ENCODE data around the gene BDKRB2. TPM values are rescaled to one million over a fixed set of nuclear protein-coding genes. Genes with fewer than 3 reads are reported as not detected.

Gene BDKRB2
- total RNA-seq, 1 experiment from 2014 or later: 0.05 TPM

DNA sequence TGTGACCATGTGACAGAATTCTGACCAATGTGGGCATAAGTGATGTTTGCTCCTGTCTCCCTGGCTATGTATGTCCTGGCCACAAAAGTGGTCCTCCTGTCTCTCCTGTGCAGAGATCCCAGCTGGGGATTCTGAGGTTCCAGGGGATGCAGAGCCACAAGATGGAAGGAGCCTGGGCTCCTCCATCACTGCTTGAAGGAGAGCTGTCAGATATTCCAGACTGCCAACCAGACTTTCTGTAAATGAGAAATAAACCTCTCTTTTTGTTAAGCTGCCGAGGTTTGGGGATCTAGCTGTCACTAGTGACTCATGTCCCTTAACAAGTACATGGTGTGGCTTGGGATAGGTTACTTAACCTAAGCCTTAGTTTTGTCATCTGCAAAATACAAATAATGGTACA lies 73.3 kb downstream of the BDKRB2 start:
- Histone ChIP-seq H3K4me3 (ENCODE audit: low read depth in 2 of 2, low read length in 2 of 2) (no peak overlapping the region), H3K27me3 (ENCODE audit: control insufficient read depth, insufficient read depth, low read length) (no peaks in the 10 kb centered on the region), H3K4me1 (ENCODE audit: control insufficient read depth, insufficient read depth, low read length) (no peaks in the 10 kb centered on the region), H3K9me3 (ENCODE audit: control insufficient read depth, insufficient read depth, low read depth, low read length) (no peaks in the 10 kb centered on the region), H3K27ac (ENCODE audit: low read length) (no peak overlapping the region), H3K36me3 (ENCODE audit: control insufficient read depth, insufficient read depth, low read length) (no peaks in the 10 kb centered on the region)
- no TSS peak for BruUV-seq (replicated peaks)
- in situ Hi-C loops (cut with HindIII; ENCODE audit: low pct_unique_long_range_greater_than_20kb, low sequenced_read_pairs) (no loop called here), intact Hi-C loops (cut with micrococcal nuclease; ENCODE audit: unreplicated experiment) (loop anchor here (10.0 kb wide), 1 partner anchor 283 kb away; no protein-coding TSS in a partner anchor)
- ATAC-seq (no peak), DNase-seq (ENCODE audit: low read depth, low spot score) (no peak)
- TF ChIP-seq SIN3A (IDR thresholded peaks at IDR 0.05; ENCODE audit: borderline replicate concordance, insufficient read depth, low read depth, low read length) (no peak), POLR2AphosphoS5 (IDR thresholded peaks at IDR 0.05; ENCODE audit: low read depth, low read length) (no peak), TCF7L2 (IDR thresholded peaks at IDR 0.05; ENCODE audit: low read depth, low read length) (no peak)
- TF ChIP-seq, protein P1, sequence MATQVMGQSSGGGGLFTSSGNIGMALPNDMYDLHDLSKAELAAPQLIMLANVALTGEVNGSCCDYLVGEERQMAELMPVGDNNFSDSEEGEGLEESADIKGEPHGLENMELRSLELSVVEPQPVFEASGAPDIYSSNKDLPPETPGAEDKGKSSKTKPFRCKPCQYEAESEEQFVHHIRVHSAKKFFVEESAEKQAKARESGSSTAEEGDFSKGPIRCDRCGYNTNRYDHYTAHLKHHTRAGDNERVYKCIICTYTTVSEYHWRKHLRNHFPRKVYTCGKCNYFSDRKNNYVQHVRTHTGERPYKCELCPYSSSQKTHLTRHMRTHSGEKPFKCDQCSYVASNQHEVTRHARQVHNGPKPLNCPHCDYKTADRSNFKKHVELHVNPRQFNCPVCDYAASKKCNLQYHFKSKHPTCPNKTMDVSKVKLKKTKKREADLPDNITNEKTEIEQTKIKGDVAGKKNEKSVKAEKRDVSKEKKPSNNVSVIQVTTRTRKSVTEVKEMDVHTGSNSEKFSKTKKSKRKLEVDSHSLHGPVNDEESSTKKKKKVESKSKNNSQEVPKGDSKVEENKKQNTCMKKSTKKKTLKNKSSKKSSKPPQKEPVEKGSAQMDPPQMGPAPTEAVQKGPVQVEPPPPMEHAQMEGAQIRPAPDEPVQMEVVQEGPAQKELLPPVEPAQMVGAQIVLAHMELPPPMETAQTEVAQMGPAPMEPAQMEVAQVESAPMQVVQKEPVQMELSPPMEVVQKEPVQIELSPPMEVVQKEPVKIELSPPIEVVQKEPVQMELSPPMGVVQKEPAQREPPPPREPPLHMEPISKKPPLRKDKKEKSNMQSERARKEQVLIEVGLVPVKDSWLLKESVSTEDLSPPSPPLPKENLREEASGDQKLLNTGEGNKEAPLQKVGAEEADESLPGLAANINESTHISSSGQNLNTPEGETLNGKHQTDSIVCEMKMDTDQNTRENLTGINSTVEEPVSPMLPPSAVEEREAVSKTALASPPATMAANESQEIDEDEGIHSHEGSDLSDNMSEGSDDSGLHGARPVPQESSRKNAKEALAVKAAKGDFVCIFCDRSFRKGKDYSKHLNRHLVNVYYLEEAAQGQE (IDR thresholded peaks at IDR 0.05; ENCODE audit: insufficient read depth in 1 of 2, low read depth in 2 of 2, low read length in 1 of 2): no peak
- TF ChIP-seq, protein P2, sequence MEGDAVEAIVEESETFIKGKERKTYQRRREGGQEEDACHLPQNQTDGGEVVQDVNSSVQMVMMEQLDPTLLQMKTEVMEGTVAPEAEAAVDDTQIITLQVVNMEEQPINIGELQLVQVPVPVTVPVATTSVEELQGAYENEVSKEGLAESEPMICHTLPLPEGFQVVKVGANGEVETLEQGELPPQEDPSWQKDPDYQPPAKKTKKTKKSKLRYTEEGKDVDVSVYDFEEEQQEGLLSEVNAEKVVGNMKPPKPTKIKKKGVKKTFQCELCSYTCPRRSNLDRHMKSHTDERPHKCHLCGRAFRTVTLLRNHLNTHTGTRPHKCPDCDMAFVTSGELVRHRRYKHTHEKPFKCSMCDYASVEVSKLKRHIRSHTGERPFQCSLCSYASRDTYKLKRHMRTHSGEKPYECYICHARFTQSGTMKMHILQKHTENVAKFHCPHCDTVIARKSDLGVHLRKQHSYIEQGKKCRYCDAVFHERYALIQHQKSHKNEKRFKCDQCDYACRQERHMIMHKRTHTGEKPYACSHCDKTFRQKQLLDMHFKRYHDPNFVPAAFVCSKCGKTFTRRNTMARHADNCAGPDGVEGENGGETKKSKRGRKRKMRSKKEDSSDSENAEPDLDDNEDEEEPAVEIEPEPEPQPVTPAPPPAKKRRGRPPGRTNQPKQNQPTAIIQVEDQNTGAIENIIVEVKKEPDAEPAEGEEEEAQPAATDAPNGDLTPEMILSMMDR (IDR thresholded peaks at IDR 0.05): no peak
- ChIA-PET CTCF (interaction anchor here (0.5 kb wide), 1 partner anchor 147 kb away, joined by 3 read pairs; no protein-coding TSS in a partner anchor), POLR2A (no interaction called here)

DNA sequence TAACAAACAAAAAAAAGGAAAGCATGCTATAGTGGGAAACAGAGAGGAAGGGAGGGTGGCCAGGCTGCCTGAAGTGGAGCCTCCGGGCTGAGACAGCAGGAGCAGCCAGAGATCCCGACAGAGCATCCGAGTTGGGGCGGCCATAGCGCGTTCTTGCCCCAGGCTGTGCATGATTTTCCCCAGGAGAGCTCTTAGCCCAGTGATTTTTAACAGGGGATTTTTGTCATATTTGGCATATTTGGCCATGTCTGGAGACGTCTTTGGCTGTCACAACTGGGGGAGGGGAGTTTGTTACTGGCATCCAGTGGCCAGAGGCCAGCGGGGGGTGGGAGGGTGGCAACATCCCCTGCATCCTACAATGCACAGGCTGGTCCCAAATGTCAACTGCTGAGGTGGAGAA lies 74.9 kb downstream of the BDKRB2 start:
- POLR2A ChIA-PET: no interaction called here
- intact Hi-C loops (cut with micrococcal nuclease; ENCODE audit: unreplicated experiment): loop anchor here (10.0 kb wide), 1 partner anchor 285 kb away; no protein-coding TSS in a partner anchor

More for the DNA sequence above, 74.9 kb downstream of the BDKRB2 start:
- Histone ChIP-seq H3K4me1 (ENCODE audit: control insufficient read depth, insufficient read depth, low read length) (no peaks in the 10 kb centered on the region), H3K27me3 (ENCODE audit: control insufficient read depth, insufficient read depth, low read length) (no peaks in the 10 kb centered on the region), H3K36me3 (ENCODE audit: control insufficient read depth, insufficient read depth, low read length) (no peaks in the 10 kb centered on the region; the same call in 1 of the 2 replicates), H3K4me3 (ENCODE audit: low read depth in 2 of 2, low read length in 2 of 2) (no peak overlapping the region), H3K9me3 (ENCODE audit: control insufficient read depth, insufficient read depth, low read depth, low read length) (no peaks in the 10 kb centered on the region), H3K27ac (ENCODE audit: low read length) (no peak overlapping the region)
- CTCF ChIA-PET: interaction anchor here (0.5 kb wide), 1 partner anchor 186 kb away, joined by 5 read pairs; no protein-coding TSS in a partner anchor
- in situ Hi-C loops (cut with HindIII; ENCODE audit: low pct_unique_long_range_greater_than_20kb, low sequenced_read_pairs): no loop called here
- DNase-seq (ENCODE audit: low read depth, low spot score) (no peak), ATAC-seq (no peak)
- BruUV-seq (replicated peaks): no TSS peak
- TF ChIP-seq POLR2AphosphoS5 (IDR thresholded peaks at IDR 0.05; ENCODE audit: low read depth, low read length) (no peak), TCF7L2 (IDR thresholded peaks at IDR 0.05; ENCODE audit: low read depth, low read length) (no peak), SIN3A (IDR thresholded peaks at IDR 0.05; ENCODE audit: borderline replicate concordance, insufficient read depth, low read depth, low read length) (no peak)
- TF ChIP-seq, protein P1 (IDR thresholded peaks at IDR 0.05; ENCODE audit: insufficient read depth in 1 of 2, low read depth in 2 of 2, low read length in 1 of 2): no peak
- TF ChIP-seq, protein P2 (IDR thresholded peaks at IDR 0.05): no peak
